ENCODE results near the gene PADI4. TPM values are rescaled to one million over a fixed set of nuclear protein-coding genes. Genes with fewer than 3 reads are reported as not detected.

Gene PADI4, protein sequence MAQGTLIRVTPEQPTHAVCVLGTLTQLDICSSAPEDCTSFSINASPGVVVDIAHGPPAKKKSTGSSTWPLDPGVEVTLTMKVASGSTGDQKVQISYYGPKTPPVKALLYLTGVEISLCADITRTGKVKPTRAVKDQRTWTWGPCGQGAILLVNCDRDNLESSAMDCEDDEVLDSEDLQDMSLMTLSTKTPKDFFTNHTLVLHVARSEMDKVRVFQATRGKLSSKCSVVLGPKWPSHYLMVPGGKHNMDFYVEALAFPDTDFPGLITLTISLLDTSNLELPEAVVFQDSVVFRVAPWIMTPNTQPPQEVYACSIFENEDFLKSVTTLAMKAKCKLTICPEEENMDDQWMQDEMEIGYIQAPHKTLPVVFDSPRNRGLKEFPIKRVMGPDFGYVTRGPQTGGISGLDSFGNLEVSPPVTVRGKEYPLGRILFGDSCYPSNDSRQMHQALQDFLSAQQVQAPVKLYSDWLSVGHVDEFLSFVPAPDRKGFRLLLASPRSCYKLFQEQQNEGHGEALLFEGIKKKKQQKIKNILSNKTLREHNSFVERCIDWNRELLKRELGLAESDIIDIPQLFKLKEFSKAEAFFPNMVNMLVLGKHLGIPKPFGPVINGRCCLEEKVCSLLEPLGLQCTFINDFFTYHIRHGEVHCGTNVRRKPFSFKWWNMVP
- not detected in 2 replicates for total RNA-seq (ENCODE audit: low replicate concordance)

DNA sequence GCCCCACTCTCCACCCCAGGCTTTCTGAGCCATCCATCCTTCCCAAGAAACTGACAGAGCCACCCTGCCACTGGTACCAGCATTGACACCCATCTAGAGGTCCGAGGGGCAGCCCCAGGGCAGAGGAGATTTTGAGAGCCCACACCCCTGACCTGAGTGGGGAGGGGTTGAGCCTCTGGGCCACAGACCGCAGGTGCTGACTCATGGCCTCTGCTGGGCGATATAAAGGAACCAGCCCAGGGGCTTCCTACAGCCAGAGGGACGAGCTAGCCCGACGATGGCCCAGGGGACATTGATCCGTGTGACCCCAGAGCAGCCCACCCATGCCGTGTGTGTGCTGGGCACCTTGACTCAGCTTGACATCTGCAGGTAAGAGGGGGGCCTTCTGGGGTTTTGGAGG, at the start of gene PADI4:
Gene PADI4, plus strand, starts transcription at position 252 of the 400 bp plus-strand sequence. Its CDS starts 26 bp downstream, at position 278.
- DNase-seq (ENCODE audit: low read depth): no peak
- TF ChIP-seq, protein P1, sequence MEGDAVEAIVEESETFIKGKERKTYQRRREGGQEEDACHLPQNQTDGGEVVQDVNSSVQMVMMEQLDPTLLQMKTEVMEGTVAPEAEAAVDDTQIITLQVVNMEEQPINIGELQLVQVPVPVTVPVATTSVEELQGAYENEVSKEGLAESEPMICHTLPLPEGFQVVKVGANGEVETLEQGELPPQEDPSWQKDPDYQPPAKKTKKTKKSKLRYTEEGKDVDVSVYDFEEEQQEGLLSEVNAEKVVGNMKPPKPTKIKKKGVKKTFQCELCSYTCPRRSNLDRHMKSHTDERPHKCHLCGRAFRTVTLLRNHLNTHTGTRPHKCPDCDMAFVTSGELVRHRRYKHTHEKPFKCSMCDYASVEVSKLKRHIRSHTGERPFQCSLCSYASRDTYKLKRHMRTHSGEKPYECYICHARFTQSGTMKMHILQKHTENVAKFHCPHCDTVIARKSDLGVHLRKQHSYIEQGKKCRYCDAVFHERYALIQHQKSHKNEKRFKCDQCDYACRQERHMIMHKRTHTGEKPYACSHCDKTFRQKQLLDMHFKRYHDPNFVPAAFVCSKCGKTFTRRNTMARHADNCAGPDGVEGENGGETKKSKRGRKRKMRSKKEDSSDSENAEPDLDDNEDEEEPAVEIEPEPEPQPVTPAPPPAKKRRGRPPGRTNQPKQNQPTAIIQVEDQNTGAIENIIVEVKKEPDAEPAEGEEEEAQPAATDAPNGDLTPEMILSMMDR (IDR thresholded peaks at IDR 0.05; ENCODE audit: insufficient read depth, low read length): no peak
- H3K4me3 ChIP-seq (ENCODE audit: low read depth, low read length): no peak within 1 kb of the TSS

DNA sequence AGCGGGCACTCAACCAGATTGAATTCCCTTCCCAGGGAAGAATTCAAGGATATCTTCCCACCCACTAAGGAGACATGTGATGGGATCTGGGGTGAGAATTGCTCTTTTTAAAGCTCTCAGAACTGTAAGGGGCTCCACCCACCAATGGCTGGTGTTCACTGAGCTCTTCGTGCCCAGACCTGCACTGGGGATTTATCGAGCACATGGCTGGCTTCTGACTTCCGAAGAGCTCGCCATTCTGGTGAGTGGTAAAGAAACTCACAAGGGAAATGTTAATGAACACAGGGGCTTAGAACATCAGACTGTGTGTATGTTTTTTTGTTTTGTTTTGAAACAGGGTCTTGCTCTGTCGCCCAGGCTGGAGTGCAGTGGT, 49.3 kb upstream of the PADI4 start:
- TF ChIP-seq, protein P1 (IDR thresholded peaks at IDR 0.05; ENCODE audit: insufficient read depth, low read length): no peak
- no peak overlapping the region for H3K4me3 ChIP-seq (ENCODE audit: low read depth, low read length)
- no peak for DNase-seq (ENCODE audit: low read depth)

DNA sequence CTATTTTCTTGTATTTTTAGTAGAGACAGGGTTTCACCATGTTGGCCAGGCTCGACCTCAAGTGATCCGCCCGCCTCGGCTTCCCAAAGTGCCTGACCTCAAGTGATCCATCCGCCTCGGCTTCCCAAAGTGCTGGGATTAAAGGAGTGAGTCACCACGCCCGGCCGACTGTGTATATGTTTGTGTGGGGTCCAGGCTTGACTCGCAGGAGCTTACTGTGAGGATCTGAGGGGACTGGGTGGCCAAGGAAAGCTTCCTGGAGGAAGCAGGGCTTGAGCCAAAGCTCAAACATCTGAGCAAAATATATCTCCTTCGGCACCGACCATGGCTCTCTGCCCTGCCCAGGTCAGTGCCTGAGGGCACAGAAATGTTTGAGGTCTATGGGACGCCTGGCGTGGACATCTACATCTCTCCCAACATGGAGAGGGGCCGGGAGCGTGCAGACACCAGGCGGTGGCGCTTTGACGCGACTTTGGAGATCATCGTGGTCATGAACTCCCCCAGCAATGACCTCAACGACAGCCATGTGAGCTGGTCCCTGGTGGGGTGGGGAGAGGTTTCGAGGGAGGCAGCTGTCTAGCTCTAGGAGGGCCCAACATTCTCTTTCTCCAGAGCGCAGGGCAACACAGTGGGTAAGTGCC, 48.6 kb upstream of the PADI4 start:
- TF ChIP-seq, protein P1 (IDR thresholded peaks at IDR 0.05; ENCODE audit: insufficient read depth, low read length): no peak

DNA sequence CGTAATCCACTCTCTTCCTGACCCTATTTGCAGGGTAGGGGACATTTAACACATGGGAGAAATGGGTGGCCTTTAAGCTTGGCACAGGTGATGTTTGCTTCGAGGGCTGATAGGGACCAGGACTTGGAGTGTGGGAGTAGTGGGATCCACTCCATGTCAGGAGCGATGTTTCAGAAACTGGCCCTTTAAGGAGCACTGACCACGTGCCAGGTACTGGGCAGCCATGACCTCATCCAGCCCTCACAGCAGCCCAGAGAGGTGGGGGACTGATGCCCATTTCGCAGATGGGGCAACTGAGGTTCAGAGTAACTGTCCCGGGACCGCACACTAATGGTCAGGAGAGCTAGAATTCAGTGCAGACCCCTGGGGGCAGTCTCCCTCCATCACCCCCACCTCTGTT, 47.7 kb upstream of the PADI4 start:
- DNase-seq (ENCODE audit: low read depth): no peak
- TF ChIP-seq, protein P1 (IDR thresholded peaks at IDR 0.05; ENCODE audit: insufficient read depth, low read length): no peak
- no peak overlapping the region for H3K4me3 ChIP-seq (ENCODE audit: low read depth, low read length)

More for the DNA sequence above, 48.6 kb upstream of the PADI4 start:
- no peak for DNase-seq (ENCODE audit: low read depth)
- no peak overlapping the region for H3K4me3 ChIP-seq (ENCODE audit: low read depth, low read length)

DNA sequence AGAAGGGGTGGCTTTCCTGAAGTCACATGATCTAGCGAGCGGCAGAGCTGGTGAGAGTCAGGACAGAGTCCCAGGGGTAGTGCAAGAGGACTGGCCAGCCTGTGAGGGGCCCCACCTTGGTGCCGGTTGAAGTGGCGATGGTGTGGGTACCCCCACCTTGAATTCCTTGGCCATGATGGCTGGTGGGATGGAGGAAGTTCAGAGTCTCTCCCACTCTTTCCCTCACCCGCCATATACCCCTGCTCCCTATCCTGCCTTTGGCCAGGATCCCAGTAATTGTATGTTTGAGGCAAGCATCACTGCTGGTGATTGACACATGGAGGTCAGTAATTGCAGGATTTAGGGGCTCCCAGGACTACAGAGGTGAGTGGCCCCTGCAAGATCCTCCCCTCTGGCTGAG, 47.3 kb upstream of the PADI4 start:
- TF ChIP-seq, protein P1 (IDR thresholded peaks at IDR 0.05; ENCODE audit: insufficient read depth, low read length): no peak
- no peak for DNase-seq (ENCODE audit: low read depth)
- no peak overlapping the region for H3K4me3 ChIP-seq (ENCODE audit: low read depth, low read length)

DNA sequence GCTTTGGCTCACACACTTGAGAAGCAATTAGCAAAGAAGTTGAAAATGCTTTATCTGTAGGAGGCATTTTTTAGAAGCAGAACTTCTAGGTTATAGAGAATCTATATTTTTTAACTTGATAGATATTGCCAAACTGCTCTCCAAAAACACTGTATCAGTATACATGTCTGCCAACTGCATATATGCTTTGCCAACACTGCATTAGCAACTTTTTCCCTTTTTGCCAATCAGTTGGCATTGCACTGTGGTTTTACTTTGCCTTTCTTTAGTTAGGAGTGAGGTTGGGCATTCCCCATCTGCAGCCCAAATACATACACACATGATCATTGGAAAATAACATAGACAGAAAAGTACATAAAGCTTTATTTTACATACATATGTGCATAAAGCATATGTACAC, 44.1 kb upstream of the PADI4 start:
- no peak for DNase-seq (ENCODE audit: low read depth)
- no peak overlapping the region for H3K4me3 ChIP-seq (ENCODE audit: low read depth, low read length)
- TF ChIP-seq, protein P1 (IDR thresholded peaks at IDR 0.05; ENCODE audit: insufficient read depth, low read length): no peak

Data from fibroblast of the aortic adventitia (primary cell).